HG02970 (cell line): ENCODE results near the gene KLF4.

ENCODE experiments used
- ATAC-seq: cut with Tn5 transposase; IDR thresholded peaks from one replicate; pipeline ENCODE4 v1.9.1; 2021; ENCODE audit warnings: mild to moderate bottlenecking, moderate library complexity, moderate number of reproducible peaks; ENCODE audit not compliant: unreplicated experiment, low FRiP score

Gene KLF4

DNA sequence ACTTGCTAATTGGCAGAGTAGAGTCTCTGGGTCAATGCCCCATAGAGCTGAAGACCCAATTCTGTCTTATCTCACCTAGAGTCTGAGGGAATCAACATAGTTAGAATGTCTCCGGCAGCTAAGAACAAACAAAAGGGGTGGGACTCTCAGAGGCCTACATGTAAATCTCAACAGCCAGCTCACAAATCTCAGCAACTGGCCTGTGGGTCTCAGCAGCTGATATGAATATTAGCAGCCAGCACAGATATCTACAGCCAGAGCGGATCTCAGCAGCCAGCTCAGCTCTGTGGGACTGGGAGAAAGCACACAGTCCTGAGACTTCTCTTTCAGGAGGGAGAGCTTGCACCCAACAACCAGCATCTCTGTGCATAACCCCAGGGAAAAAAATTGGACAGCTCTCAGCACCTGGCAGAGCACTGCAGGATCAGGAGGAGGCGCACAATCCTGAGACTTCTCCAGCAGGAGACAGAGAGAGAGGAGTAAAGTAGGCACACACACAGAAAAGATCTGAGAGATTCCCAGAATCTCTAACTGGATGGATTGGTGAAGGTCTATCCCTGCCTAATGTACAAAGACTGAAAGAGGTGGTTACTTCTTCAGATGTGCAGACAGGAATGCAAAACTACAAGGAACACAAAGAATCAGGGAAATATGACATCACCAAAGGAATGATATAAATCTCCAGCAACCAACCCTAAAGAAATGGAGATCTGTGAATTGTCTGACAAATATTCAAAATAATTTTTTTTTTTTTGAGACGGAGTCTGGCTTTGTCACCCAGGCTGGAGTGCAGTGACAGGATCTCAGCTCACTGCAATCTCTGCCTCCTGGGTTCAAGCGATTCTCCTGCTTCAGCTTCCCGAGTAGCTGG lies 29.2 kb downstream of the KLF4 start:
- no peak for ATAC-seq

DNA sequence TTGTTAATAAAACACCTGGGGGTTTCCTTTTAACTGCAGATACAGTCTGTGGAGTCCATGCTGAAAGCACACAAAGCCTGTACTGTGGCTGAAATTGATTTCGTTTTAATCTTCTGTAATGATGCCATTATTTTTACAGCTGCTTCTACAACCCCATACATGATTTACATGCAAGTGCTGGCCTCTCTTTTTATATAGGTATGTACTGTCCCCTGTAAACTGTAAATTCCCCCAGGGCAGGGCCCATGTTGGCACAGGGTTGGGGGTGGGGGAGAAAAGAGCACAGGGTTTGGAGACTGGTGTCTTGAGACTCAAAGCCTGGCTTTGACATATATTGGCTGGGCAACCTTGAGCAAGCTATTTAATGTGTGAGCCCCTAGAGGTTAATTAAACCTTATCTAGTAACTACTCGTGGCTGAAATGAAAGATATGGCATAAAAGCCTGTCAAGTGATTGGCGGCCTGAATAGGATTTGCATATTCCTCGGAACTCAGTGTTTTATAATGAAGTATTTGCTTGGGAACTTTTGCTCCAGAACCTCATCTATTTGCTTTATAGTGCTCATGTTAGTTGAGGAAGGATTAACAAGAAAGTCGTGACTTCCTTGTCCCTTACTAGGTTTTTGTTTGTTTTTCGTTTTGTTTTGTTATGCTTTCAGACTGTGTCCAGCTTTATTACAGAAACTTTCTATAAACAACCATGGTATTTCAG lies 34.0 kb downstream of the KLF4 start:
- ATAC-seq = no peak

DNA sequence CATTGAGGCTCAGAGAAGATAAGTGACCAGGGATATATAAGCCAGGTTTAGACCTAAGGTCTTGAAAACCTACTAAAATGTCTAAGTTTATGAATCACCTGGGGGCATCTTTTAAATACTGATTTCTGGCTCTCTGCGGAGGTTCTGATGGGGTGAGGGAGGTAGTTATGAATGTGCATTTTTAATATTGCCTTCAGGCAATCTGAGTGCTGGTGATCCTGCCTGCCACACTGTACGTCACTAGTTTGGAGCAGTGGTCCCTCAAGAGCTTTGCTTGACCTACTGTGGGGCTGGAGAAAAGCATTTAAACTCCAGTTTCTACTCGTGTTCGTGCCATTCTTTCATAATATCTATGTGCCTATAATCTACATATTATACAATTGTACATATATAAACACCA lies 36.1 kb downstream of the KLF4 start:
- no peak for ATAC-seq

DNA sequence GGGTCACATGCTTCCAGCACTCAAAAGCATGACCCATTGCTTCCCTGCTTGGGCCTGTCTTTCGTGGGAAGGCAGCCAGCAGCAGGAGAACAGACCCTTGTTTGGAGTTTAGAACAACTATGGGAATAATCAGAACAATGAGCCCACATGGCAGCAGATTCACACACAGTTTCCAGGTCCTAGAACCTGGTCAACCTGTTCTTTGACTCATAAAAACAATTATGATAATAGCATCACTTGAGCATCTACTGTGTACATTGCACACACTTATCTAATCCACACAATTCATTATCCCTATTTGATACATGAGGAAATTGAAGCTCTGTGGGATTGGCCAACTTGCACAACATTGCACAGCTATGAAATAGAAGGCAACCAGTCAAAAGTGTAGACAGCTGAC lies 41.7 kb downstream of the KLF4 start:
- no peak for ATAC-seq

DNA sequence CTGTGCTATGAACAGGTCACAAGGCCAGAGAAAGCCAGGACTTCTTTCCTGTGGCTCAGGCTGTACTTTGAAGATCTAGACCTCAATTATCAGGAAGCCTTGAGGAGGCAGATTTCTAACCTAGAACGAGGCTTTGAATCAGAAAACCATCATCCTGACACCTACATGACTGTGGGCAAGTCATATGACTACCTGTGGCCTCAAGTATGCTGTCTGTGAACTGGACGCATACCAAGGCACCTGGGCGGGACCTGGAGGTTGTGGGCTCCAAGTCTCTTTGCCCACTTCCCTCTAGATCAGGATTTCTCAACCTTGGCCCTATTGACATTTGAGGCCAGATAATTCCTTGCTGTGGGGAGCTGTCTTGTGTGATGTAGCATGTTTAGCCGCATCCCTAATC lies 42.5 kb downstream of the KLF4 start:
- no peak for ATAC-seq

DNA sequence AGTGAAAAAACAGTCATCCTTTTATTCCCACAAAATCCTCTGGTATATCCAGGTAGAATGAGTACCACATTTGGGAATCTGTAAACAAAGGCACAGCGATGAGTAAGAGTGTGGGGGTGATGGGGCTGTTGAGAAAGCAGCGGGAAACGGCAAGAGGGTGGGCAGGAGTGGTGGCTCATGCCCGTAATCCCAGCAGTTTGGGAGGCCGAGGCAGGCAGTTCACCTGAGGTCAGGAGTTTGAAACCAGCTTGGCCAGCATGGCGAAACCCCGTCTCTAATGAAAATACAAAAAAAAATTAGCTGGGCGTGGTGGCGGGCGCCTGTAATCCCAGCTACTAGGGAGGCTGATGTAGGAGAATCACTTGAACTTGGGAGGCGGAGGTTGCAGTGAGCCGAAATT lies 43.1 kb downstream of the KLF4 start:
- no peak for ATAC-seq

DNA sequence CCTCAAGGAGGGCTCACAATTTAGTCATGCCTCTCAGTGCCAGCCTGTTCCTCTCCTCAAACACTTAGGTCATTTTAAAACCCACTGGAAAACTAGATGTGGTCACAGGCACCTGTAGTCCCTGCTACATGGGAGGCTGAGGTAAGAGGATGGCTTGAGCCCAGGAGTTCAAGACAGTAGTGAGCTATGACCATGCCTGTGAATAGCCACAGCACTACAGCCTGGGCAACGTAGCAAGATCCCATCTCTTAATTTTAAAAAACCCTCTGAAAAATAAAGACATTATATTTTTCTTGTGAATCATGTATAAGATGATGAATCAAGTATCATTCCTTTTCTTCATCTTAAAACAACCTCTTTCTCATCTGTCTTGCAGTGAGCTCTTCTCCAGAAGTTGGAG lies 45.8 kb downstream of the KLF4 start:
- no peak for ATAC-seq

DNA sequence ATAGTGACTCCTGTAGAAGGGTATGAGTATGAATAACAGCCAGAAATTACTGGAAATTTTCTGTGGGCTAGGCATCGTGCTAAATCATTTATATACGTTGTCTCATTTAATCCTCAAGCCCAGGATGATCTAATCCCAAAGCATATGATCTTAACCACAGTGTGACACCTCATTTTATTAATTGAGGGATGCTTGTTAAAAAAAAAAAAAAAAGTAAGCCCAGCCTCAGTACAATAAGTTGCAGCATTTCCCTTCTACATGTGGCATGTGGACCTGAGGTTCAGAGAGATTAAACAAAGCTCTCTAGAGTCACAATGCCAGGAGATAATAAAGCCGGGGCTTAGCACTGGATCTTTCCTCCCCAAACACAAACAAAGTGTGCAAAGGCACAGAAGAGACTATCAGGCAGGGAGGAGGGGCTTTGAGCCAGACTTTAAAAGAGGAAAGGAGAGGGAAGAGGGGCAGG lies 49.5 kb downstream of the KLF4 start:
- ATAC-seq = no peak

DNA sequence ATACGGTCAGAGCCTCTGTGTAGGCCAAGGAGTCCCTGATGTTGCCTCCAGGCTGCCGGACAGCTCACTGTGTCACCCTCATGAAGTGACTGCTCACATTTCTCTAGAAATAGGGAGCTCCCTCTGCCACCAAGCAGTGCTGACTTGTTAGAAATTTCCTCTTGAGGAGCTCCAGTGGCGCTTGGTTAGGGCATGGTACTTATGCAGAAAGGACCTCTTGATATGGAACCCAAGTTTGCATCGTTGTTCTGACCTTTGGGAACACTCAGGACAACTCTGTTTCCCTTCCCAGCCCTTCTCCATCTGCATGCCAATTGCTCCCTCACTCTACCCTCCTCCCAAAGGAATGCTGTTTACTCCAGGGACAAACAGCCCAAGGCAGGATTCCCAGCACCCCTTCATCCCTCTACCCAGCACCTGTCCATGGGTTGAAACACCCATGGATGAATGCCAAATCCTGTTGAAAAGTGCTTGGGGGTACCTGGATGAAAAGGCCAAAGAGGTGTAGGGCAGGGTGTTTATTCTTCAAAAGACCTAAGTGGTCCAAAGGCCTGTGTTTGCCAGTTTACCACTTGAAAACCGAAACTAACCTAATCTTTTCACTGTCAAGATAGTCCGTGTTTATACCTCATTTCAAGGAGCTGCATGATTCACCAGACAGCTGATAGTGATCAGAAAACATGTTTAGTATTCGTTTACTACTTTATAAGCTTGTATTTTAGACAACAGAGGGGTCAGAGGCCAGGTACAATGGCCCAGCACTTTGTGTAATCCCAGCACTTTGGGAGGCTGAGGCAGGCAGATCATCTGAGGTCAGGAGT lies 51.1 kb downstream of the KLF4 start:
- no peak for ATAC-seq

DNA sequence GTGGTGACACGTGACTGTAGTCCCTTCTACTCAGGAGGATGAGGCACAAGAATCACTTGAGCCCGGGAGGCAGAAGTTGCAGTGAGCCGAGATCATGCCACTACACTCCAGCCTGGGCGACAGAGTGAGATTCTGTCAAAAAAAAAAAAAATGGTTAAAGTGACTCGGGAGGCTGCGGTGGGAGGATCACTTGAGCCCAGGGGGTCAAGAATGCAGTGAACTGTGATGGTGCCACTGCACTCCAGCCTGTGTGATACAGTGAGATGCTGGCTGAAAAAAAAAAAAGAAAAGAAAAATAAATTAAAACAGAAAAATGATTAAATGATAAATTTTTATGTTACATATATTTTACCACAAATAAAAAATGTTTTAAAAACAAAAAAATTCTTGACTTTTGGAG lies 51.9 kb downstream of the KLF4 start:
- no peak for ATAC-seq

DNA sequence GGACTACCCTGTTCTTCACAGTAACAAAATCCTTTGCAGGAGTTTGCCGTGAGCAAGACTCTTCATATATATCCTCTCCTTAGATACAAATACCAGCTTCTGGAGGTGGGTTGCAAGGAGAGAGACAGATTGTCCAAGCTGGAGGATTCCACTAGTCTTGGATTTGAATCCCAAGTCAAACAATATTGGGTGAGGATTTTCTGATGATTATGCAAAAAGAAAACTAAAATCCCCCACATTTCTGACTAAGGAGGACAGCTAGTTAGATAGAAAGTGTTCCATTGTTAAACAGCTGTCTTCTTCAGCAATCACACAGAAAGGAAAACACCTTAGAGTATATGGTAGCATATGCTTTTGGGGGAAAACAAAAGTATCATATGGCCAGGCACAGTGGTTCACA lies 54.2 kb downstream of the KLF4 start:
- ATAC-seq = no peak
